Neural progenitor cell (in vitro differentiated cells): ENCODE results near the gene SERPINB10.

ENCODE experiments used
- EZH2phosphoT487 ChIP-seq: fragments of 200-600 bp; sonication (generic); IDR thresholded peaks from 2 replicates; pipeline ENCODE4 v1.6.1; 2017; ENCODE audit warnings: antibody characterized with exemption
- TF ChIP-seq, protein P1 (sequence below): fragments of 200-600 bp; sonication (generic); IDR thresholded peaks from 2 replicates; pipeline ENCODE4 v1.5.1; 2017; ENCODE audit warnings: antibody characterized with exemption, mild to moderate bottlenecking

DNA sequence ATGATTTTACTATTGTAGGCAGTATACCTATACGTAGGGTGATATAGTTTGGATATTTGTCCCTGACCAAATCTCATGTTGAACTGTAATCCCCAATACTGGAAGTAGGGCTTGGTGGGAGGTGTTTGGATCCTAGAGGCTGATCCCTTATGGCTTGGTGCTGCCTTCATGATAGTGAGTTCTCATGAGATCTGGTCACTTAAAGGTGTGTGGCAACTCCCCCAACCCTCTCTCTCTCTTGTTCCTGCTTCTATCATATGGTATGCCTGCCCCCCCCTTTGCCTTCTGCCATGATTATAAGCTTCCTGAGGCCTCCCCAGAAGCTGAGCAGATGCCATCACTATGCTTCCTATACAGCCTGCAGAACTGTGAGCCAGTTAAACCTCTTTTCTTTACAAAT, 1.7 kb upstream of the SERPINB10 start:
- TF ChIP-seq, protein P1, sequence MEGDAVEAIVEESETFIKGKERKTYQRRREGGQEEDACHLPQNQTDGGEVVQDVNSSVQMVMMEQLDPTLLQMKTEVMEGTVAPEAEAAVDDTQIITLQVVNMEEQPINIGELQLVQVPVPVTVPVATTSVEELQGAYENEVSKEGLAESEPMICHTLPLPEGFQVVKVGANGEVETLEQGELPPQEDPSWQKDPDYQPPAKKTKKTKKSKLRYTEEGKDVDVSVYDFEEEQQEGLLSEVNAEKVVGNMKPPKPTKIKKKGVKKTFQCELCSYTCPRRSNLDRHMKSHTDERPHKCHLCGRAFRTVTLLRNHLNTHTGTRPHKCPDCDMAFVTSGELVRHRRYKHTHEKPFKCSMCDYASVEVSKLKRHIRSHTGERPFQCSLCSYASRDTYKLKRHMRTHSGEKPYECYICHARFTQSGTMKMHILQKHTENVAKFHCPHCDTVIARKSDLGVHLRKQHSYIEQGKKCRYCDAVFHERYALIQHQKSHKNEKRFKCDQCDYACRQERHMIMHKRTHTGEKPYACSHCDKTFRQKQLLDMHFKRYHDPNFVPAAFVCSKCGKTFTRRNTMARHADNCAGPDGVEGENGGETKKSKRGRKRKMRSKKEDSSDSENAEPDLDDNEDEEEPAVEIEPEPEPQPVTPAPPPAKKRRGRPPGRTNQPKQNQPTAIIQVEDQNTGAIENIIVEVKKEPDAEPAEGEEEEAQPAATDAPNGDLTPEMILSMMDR, result no peak
- TF ChIP-seq EZH2phosphoT487, result no peak
